ENCODE results near the gene SLC25A43.

DNA sequence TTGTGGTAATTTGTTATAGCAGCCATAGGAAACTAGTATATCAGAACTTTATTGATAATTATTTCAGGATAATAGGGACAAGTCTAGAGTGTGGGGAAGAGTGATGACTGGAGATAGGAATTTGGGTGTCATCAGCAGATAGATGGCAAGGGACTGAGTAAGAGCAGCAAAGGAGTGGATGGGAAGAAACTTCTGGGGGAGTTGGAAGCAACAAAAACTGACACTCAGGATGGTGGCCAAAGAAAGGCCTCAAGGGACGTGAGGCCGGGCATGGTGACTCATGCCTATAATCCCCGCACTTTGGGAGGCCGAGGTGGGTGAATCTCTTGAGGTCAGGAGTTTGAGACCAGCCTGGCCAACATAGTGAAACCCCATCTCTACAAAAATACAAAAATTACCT is 60.0 kb downstream of the SLC25A43 start:
- TF ChIP-seq POLR2AphosphoS5 (IDR thresholded peaks at IDR 0.05; ENCODE audit: borderline replicate concordance, low read depth, low read length) (no peak), EZH2 (IDR thresholded peaks at IDR 0.05) (no peak), FOXP2 (optimal IDR thresholded peaks at IDR 0.05; ENCODE audit: control extremely low read depth, extremely low read length, insufficient read depth) (no peak)
